Suprapubic skin (tissue), 4 donors: ENCODE measurements around the gene SURF1.

ENCODE experiments used
- EP300 ChIP-seq: sonication (generic); formaldehyde crosslinking; IDR thresholded peaks from one replicate; pipeline ENCODE4 v1.6.1; 2017; ENCODE audit warnings: antibody characterized with exemption
- POLR2A ChIP-seq, 2 donors: fragments of 450-650 bp; IDR thresholded peaks; one replicate each; pipeline ENCODE4 v1.6.1; 2017; ENCODE audit warnings: antibody characterized with exemption in 2 of 2, mild to moderate bottlenecking in 2 of 2, moderate library complexity in 2 of 2
- POLR2AphosphoS5 ChIP-seq, 3 donors: sonication (generic); formaldehyde crosslinking; IDR thresholded peaks; one replicate each; pipeline ENCODE4 v1.6.1; 2017; ENCODE audit warnings: antibody characterized with exemption in 3 of 3
- TF ChIP-seq, protein P1 (sequence below), 2 donors: fragments of 200-600 bp in 1 of 2; fragments of 450-650 bp in 1 of 2; sonication (generic) in 1 of 2; IDR thresholded peaks; one replicate each; pipeline ENCODE4 v1.5.1; 2016 to 2019; ENCODE audit warnings: antibody characterized with exemption in 2 of 2, mild to moderate bottlenecking in 1 of 2, moderate library complexity in 1 of 2

- TF ChIP-seq, protein P1, sequence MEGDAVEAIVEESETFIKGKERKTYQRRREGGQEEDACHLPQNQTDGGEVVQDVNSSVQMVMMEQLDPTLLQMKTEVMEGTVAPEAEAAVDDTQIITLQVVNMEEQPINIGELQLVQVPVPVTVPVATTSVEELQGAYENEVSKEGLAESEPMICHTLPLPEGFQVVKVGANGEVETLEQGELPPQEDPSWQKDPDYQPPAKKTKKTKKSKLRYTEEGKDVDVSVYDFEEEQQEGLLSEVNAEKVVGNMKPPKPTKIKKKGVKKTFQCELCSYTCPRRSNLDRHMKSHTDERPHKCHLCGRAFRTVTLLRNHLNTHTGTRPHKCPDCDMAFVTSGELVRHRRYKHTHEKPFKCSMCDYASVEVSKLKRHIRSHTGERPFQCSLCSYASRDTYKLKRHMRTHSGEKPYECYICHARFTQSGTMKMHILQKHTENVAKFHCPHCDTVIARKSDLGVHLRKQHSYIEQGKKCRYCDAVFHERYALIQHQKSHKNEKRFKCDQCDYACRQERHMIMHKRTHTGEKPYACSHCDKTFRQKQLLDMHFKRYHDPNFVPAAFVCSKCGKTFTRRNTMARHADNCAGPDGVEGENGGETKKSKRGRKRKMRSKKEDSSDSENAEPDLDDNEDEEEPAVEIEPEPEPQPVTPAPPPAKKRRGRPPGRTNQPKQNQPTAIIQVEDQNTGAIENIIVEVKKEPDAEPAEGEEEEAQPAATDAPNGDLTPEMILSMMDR (IDR thresholded peaks at IDR 0.05) = no peak
- no peak for TF ChIP-seq POLR2A (IDR thresholded peaks at IDR 0.05)
- TF ChIP-seq POLR2AphosphoS5 (IDR thresholded peaks at IDR 0.05) = peak in 1 of 3 donors; percentile 58
- TF ChIP-seq EP300 = no peak
These were observed 21.5 kb upstream of the SURF1 start for GRCh38 chr9:133377721-133378216.
